HepG2 (cell line): ENCODE measurements around the gene METTL16. TPM values are rescaled to one million over a fixed set of nuclear protein-coding genes. Genes with fewer than 3 reads are reported as not detected.

ENCODE experiments used
- CHD2 ChIP-seq: IDR thresholded peaks from 2 replicates; pipeline ENCODE4 v1.6.1; 2011; ENCODE audit warnings: low read depth, low read length, improper control_type of control experiment
- FOXK2 ChIP-seq: fragments of 450-650 bp; IDR thresholded peaks from 2 replicates; pipeline ENCODE4 v1.6.1; 2016
- MAFF ChIP-seq: IDR thresholded peaks from 2 replicates; pipeline ENCODE4 v1.6.1; 2011; ENCODE audit warnings: low read depth, low read length, improper control_type of control experiment
- PHB2 ChIP-seq: fragments of 450-650 bp; IDR thresholded peaks from 2 replicates; pipeline ENCODE4 v1.6.1; 2018; ENCODE audit not compliant: partially characterized antibody
- PHF5A ChIP-seq: IDR thresholded peaks from one replicate; pipeline ENCODE4 v1.6.1; 2018; ENCODE audit warnings: low read depth, missing genetic modification reagents; ENCODE audit not compliant: unreplicated experiment
- ZNF460 ChIP-seq: sonication (generic); formaldehyde crosslinking; IDR thresholded peaks from 2 replicates; pipeline ENCODE4 v1.5.1; 2020; ENCODE audit warnings: missing genetic modification reagents, mild to moderate bottlenecking, borderline replicate concordance
- ZNF558 ChIP-seq: sonication (generic); formaldehyde crosslinking; IDR thresholded peaks from 2 replicates; pipeline ENCODE4 v1.9.0; 2022; ENCODE audit warnings: mild to moderate bottlenecking, missing genetic modification reagents, borderline replicate concordance
- polyA plus RNA-seq, 8 experiments: library from polyadenylated mRNA; depleted of rRNA in 3 of 8; stranded (reverse) in 7 of 8; unstranded in 1 of 8; fragments of >200 nt; fragmentation: Illumina TruSeq in 4 of 8; extraction: Trizol in 4 of 8; gene quantifications; 2 replicates each; pipeline versions ENCODE4 v1.2.1 to v1.2.3, GENCODE V29; 2011 to 2016; ENCODE audit warnings: low read depth in 4 of 8, missing spikeins in 1 of 8, mixed read lengths in 1 of 8; ENCODE audit not compliant: insufficient read depth in 1 of 8
- total RNA-seq, 5 experiments: library from RNA; depleted of rRNA; stranded (reverse); fragments of >200 nt; fragmentation: Illumina TruSeq; extraction: Trizol; gene quantifications; 2 replicates each; pipeline ENCODE4 v1.2.3, GENCODE V29; 2016; ENCODE audit warnings: low read depth in 1 of 5
- TF ChIP-seq, protein P1 (sequence below): sonication (generic); formaldehyde crosslinking; IDR thresholded peaks from 2 replicates; pipeline ENCODE4 v1.8.1; 2023; ENCODE audit warnings: missing genetic modification reagents, inconsistent platforms, borderline replicate concordance
- TF ChIP-seq, protein P2 (sequence below): sonication (generic); formaldehyde crosslinking; IDR thresholded peaks from 2 replicates; pipeline ENCODE4 v1.9.0; 2021; ENCODE audit warnings: mild to moderate bottlenecking, missing genetic modification reagents
- TF ChIP-seq, protein P3 (sequence below): conservative IDR thresholded peaks from 2 replicates; pipeline ENCODE4 v1.6.1; 2018; ENCODE audit warnings: missing genetic modification reagents
- TF ChIP-seq, protein P4 (sequence below): IDR thresholded peaks from 2 replicates; pipeline ENCODE4 v1.6.1; 2016; ENCODE audit warnings: low read depth, control low read depth
- TF ChIP-seq, protein P5 (sequence below): sonication (generic); formaldehyde crosslinking; IDR thresholded peaks from 2 replicates; pipeline ENCODE4 v1.4.0; 2020; ENCODE audit warnings: mild to moderate bottlenecking, low read depth, missing genetic modification reagents
- TF ChIP-seq, protein P6 (sequence below): sonication (generic); formaldehyde crosslinking; IDR thresholded peaks from 2 replicates; pipeline ENCODE4 v1.4.0; 2020; ENCODE audit warnings: missing genetic modification reagents; ENCODE audit errors: not compliant biosample characterization
- TF ChIP-seq, protein P7 (sequence below): sonication (generic); formaldehyde crosslinking; IDR thresholded peaks from 2 replicates; pipeline ENCODE4 v1.5.0; 2020; ENCODE audit warnings: missing genetic modification reagents

The METTL16 gene
- total and polyA plus RNA-seq, 2 of the 13 experiments (the other 11 are each of a cell fraction or from before 2014, with no cell fraction given) = 11.6 to 18.5 TPM

DNA sequence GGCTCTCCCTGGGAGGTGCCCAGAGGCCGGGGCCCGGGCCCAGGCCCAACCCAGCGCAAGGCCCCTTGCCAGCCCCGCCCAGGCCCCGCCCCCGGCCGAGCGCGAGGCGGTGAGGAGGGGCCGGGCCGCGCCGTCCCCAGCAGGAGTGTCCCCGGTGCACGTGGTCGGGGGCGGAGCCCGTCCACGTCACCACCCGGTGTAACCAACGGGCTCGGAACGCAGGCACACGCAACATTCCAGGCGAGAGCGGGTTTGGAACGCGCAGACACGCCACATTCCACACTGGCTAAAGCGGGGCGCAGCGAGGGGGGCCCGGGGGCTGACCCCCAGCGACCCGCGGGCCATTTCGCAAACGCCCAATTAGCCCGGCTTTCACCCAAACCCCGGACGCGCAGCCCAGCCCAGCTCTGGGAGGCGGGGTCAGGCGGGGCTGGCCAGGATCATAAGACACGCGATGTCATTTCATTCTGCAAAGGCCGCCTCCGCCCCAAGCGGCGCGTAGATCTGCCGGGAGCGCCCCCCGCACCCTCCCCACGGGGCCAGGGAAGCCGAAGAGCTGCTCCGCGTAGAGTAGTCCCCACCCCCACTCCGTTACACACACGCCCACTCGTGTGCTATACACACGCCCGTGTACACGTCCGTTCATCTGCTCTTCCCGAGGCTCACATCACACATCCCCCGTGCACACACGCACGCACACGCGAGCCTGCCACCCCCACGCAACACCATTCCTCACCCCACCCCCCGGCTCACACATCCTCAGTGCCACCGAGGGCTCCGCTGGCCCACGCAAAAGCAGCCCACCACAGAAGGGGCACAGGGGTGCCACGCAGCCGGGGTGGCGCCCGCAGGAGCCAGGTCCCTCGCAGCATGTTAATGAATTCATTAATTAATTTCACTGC, 111.9 kb downstream of the METTL16 start (continued):
- TF ChIP-seq, protein P1, sequence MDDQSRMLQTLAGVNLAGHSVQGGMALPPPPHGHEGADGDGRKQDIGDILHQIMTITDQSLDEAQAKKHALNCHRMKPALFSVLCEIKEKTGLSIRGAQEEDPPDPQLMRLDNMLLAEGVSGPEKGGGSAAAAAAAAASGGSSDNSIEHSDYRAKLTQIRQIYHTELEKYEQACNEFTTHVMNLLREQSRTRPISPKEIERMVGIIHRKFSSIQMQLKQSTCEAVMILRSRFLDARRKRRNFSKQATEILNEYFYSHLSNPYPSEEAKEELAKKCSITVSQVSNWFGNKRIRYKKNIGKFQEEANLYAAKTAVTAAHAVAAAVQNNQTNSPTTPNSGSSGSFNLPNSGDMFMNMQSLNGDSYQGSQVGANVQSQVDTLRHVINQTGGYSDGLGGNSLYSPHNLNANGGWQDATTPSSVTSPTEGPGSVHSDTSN = no peak
- TF ChIP-seq MAFF = no peak
- TF ChIP-seq, protein P2, sequence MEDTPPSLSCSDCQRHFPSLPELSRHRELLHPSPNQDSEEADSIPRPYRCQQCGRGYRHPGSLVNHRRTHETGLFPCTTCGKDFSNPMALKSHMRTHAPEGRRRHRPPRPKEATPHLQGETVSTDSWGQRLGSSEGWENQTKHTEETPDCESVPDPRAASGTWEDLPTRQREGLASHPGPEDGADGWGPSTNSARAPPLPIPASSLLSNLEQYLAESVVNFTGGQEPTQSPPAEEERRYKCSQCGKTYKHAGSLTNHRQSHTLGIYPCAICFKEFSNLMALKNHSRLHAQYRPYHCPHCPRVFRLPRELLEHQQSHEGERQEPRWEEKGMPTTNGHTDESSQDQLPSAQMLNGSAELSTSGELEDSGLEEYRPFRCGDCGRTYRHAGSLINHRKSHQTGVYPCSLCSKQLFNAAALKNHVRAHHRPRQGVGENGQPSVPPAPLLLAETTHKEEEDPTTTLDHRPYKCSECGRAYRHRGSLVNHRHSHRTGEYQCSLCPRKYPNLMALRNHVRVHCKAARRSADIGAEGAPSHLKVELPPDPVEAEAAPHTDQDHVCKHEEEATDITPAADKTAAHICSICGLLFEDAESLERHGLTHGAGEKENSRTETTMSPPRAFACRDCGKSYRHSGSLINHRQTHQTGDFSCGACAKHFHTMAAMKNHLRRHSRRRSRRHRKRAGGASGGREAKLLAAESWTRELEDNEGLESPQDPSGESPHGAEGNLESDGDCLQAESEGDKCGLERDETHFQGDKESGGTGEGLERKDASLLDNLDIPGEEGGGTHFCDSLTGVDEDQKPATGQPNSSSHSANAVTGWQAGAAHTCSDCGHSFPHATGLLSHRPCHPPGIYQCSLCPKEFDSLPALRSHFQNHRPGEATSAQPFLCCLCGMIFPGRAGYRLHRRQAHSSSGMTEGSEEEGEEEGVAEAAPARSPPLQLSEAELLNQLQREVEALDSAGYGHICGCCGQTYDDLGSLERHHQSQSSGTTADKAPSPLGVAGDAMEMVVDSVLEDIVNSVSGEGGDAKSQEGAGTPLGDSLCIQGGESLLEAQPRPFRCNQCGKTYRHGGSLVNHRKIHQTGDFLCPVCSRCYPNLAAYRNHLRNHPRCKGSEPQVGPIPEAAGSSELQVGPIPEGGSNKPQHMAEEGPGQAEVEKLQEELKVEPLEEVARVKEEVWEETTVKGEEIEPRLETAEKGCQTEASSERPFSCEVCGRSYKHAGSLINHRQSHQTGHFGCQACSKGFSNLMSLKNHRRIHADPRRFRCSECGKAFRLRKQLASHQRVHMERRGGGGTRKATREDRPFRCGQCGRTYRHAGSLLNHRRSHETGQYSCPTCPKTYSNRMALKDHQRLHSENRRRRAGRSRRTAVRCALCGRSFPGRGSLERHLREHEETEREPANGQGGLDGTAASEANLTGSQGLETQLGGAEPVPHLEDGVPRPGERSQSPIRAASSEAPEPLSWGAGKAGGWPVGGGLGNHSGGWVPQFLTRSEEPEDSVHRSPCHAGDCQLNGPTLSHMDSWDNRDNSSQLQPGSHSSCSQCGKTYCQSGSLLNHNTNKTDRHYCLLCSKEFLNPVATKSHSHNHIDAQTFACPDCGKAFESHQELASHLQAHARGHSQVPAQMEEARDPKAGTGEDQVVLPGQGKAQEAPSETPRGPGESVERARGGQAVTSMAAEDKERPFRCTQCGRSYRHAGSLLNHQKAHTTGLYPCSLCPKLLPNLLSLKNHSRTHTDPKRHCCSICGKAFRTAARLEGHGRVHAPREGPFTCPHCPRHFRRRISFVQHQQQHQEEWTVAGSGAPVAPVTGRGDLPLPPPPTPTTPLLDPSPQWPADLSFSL (CRISPR knock-in tag) = no peak
- TF ChIP-seq PHB2 = no peak
- TF ChIP-seq, protein P3, sequence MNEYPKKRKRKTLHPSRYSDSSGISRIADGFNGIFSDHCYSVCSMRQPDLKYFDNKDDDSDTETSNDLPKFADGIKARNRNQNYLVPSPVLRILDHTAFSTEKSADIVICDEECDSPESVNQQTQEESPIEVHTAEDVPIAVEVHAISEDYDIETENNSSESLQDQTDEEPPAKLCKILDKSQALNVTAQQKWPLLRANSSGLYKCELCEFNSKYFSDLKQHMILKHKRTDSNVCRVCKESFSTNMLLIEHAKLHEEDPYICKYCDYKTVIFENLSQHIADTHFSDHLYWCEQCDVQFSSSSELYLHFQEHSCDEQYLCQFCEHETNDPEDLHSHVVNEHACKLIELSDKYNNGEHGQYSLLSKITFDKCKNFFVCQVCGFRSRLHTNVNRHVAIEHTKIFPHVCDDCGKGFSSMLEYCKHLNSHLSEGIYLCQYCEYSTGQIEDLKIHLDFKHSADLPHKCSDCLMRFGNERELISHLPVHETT (CRISPR knock-in tag) = peak; percentile 72; the same call in 1 of the 2 replicates
- TF ChIP-seq FOXK2 = no peak
- TF ChIP-seq PHF5A (CRISPR knock-in tag) = no peak
- TF ChIP-seq ZNF558 = no peak; the same call in 1 of the 2 replicates
- TF ChIP-seq ZNF460 = no peak
- TF ChIP-seq, protein P4, sequence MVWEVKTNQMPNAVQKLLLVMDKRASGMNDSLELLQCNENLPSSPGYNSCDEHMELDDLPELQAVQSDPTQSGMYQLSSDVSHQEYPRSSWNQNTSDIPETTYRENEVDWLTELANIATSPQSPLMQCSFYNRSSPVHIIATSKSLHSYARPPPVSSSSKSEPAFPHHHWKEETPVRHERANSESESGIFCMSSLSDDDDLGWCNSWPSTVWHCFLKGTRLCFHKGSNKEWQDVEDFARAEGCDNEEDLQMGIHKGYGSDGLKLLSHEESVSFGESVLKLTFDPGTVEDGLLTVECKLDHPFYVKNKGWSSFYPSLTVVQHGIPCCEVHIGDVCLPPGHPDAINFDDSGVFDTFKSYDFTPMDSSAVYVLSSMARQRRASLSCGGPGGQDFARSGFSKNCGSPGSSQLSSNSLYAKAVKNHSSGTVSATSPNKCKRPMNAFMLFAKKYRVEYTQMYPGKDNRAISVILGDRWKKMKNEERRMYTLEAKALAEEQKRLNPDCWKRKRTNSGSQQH (CRISPR knock-in tag) = no peak; the same call in 1 of the 2 replicates
- TF ChIP-seq, protein P5, sequence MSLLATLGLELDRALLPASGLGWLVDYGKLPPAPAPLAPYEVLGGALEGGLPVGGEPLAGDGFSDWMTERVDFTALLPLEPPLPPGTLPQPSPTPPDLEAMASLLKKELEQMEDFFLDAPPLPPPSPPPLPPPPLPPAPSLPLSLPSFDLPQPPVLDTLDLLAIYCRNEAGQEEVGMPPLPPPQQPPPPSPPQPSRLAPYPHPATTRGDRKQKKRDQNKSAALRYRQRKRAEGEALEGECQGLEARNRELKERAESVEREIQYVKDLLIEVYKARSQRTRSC (CRISPR knock-in tag) = 0 out of 2 replicates have a peak, but pooled peaks have one; percentile 33
- TF ChIP-seq, protein P6, sequence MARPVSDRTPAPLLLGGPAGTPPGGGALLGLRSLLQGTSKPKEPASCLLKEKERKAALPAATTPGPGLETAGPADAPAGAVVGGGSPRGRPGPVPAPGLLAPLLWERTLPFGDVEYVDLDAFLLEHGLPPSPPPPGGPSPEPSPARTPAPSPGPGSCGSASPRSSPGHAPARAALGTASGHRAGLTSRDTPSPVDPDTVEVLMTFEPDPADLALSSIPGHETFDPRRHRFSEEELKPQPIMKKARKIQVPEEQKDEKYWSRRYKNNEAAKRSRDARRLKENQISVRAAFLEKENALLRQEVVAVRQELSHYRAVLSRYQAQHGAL (CRISPR knock-in tag) = no peak
- TF ChIP-seq CHD2 = peak; percentile 59
- TF ChIP-seq, protein P7, sequence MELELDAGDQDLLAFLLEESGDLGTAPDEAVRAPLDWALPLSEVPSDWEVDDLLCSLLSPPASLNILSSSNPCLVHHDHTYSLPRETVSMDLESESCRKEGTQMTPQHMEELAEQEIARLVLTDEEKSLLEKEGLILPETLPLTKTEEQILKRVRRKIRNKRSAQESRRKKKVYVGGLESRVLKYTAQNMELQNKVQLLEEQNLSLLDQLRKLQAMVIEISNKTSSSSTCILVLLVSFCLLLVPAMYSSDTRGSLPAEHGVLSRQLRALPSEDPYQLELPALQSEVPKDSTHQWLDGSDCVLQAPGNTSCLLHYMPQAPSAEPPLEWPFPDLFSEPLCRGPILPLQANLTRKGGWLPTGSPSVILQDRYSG (CRISPR knock-in tag) = no peak; the same call in 1 of the 2 replicates
